ENCODE data around the gene TCF12.

Gene TCF12

DNA sequence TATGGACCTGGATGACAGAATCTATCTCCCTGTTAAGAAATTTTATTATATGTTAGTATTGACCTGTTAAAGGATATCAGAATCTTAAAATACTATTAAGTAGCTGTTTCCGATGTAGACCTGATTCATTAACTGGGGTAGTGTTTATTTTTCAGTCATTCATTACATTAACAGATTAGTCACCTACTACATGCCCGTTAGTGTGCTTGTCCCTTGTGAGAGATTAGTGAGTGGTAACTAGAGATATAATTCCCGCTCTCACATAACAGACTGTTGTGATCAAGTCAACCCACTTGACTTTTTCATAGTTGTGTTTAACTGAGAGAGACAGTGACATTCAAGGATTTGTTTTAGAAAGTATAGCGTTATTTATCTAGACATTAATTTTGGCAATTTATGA lies 166.8 kb downstream of the TCF12 start:
- Histone ChIP-seq H3K27me3 (ENCODE audit: insufficient read depth, poor library complexity, severe bottlenecking) (no peaks in the 10 kb centered on the region), H3K27ac (replicated peaks) (no peak overlapping the region), H3K4me3 (replicated peaks; ENCODE audit: insufficient read depth, low read length) (no peak overlapping the region)
- TF ChIP-seq GABPA (IDR thresholded peaks at IDR 0.05; ENCODE audit: low read depth), result no peak
- TF ChIP-seq, protein P1, sequence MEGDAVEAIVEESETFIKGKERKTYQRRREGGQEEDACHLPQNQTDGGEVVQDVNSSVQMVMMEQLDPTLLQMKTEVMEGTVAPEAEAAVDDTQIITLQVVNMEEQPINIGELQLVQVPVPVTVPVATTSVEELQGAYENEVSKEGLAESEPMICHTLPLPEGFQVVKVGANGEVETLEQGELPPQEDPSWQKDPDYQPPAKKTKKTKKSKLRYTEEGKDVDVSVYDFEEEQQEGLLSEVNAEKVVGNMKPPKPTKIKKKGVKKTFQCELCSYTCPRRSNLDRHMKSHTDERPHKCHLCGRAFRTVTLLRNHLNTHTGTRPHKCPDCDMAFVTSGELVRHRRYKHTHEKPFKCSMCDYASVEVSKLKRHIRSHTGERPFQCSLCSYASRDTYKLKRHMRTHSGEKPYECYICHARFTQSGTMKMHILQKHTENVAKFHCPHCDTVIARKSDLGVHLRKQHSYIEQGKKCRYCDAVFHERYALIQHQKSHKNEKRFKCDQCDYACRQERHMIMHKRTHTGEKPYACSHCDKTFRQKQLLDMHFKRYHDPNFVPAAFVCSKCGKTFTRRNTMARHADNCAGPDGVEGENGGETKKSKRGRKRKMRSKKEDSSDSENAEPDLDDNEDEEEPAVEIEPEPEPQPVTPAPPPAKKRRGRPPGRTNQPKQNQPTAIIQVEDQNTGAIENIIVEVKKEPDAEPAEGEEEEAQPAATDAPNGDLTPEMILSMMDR (IDR thresholded peaks at IDR 0.05; ENCODE audit: insufficient read depth, low read length), result no peak
- no peak for DNase-seq (ENCODE audit: low read depth in 1 of 2, low spot score in 1 of 2)

DNA sequence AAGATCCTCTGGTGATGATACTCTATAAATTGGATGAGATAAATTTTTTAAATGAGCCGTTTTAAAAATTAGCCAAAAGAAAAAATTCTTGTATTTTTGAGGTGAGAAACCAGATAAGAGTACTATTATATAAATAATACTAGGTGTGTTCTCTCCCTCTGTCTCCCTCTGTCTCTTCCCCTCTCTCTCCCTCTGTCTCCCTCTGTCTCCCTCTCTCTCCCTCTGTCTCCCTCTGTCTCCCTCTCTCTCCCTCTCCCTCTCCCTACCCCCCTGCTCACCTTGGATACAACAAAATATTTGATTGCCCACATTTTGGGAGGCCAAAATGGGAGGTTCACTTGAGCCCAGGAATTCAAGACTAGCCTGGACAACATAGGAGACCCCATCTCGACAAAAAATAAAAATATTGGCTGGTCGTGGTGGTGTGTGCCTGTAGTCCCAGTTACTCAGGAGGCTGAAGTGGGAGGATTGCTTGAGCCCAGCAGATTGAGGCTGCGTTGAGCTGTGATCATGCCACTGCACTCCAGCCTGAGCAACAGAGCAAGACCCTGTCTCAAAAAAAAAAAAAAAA lies 168.5 kb downstream of the TCF12 start:
- no peak for DNase-seq (ENCODE audit: low read depth in 1 of 2, low spot score in 1 of 2)
- Histone ChIP-seq H3K4me3 (replicated peaks; ENCODE audit: insufficient read depth, low read length) (no peak overlapping the region), H3K27me3 (ENCODE audit: insufficient read depth, poor library complexity, severe bottlenecking) (no peaks in the 10 kb centered on the region), H3K27ac (replicated peaks) (no peak overlapping the region)
- TF ChIP-seq GABPA (IDR thresholded peaks at IDR 0.05; ENCODE audit: low read depth), result no peak
- no peak for TF ChIP-seq SPI1 (IDR thresholded peaks at IDR 0.05; ENCODE audit: borderline replicate concordance, low read depth)
- TF ChIP-seq, protein P2, sequence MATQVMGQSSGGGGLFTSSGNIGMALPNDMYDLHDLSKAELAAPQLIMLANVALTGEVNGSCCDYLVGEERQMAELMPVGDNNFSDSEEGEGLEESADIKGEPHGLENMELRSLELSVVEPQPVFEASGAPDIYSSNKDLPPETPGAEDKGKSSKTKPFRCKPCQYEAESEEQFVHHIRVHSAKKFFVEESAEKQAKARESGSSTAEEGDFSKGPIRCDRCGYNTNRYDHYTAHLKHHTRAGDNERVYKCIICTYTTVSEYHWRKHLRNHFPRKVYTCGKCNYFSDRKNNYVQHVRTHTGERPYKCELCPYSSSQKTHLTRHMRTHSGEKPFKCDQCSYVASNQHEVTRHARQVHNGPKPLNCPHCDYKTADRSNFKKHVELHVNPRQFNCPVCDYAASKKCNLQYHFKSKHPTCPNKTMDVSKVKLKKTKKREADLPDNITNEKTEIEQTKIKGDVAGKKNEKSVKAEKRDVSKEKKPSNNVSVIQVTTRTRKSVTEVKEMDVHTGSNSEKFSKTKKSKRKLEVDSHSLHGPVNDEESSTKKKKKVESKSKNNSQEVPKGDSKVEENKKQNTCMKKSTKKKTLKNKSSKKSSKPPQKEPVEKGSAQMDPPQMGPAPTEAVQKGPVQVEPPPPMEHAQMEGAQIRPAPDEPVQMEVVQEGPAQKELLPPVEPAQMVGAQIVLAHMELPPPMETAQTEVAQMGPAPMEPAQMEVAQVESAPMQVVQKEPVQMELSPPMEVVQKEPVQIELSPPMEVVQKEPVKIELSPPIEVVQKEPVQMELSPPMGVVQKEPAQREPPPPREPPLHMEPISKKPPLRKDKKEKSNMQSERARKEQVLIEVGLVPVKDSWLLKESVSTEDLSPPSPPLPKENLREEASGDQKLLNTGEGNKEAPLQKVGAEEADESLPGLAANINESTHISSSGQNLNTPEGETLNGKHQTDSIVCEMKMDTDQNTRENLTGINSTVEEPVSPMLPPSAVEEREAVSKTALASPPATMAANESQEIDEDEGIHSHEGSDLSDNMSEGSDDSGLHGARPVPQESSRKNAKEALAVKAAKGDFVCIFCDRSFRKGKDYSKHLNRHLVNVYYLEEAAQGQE (IDR thresholded peaks at IDR 0.05; ENCODE audit: insufficient replicate concordance, low read depth), result no peak
- no peak for TF ChIP-seq POLR2AphosphoS5 (IDR thresholded peaks at IDR 0.05; ENCODE audit: low read depth)
- TF ChIP-seq, protein P1 (IDR thresholded peaks at IDR 0.05; ENCODE audit: insufficient read depth, low read length), result no peak

DNA sequence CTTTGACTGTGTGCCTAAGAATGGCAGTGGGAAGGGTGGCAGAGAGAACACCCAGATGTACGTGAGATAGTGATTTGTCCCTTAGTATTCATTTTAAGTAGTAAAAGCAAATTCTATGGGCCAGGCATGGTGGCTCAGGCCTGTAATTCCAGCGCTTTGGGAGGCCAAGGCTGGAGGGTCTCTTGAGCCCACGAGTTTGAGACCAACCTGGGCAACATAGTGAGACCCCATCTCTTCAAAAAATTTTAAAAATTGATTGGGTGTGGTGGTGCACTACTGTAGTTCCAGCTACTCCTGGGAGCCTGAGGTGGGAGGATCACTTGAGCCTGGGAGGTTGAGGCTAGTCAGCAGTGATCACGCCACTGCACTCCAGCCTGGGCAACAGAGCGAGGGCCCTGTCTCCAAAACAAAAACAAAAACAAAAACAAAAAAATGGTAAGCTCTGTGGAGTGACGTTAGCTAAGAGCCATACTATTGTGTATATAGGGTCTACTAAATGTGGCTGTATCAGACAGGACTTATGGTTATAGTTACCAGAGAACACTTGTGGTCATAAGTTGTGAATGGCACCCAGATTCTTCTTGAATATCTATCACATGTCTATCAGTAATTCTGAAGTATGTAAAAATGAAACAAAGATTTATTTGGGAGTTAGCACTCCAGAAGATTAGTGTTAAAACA lies 171.5 kb downstream of the TCF12 start:
- TF ChIP-seq POLR2AphosphoS5 (IDR thresholded peaks at IDR 0.05; ENCODE audit: low read depth) (no peak), GABPA (IDR thresholded peaks at IDR 0.05; ENCODE audit: low read depth) (no peak), SPI1 (IDR thresholded peaks at IDR 0.05; ENCODE audit: borderline replicate concordance, low read depth) (no peak)
- TF ChIP-seq, protein P1 (IDR thresholded peaks at IDR 0.05; ENCODE audit: insufficient read depth, low read length), result no peak
- TF ChIP-seq, protein P2 (IDR thresholded peaks at IDR 0.05; ENCODE audit: insufficient replicate concordance, low read depth), result no peak
- no peaks in the 10 kb centered on the region for H3K27me3 ChIP-seq (ENCODE audit: insufficient read depth, poor library complexity, severe bottlenecking)
- no peak overlapping the region for H3K4me3 ChIP-seq (replicated peaks; ENCODE audit: insufficient read depth, low read length)
- DNase-seq (ENCODE audit: low read depth in 1 of 2, low spot score in 1 of 2), result no peak
- H3K27ac ChIP-seq (replicated peaks), result no peak overlapping the region

DNA sequence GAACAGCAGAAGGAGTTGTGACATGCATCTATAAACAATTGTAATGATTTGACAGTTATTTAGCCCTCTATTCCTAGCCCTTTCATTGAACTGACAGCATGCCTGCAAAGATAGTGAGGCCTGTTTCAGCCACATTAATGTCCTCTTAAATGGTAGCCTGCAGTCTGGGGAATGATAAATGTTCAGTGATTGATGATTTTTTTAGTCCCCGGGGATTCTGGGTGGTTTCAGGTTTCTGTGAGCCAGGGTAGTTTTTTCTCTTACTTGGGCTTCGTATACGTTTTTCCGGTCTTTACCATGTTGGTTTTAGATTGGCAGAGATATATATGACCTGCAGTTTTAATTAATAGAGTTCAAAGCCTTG lies 172.0 kb downstream of the TCF12 start:
- DNase-seq (ENCODE audit: low read depth in 1 of 2, low spot score in 1 of 2), result no peak
- TF ChIP-seq GABPA (IDR thresholded peaks at IDR 0.05; ENCODE audit: low read depth) (no peak), POLR2AphosphoS5 (IDR thresholded peaks at IDR 0.05; ENCODE audit: low read depth) (no peak), SPI1 (IDR thresholded peaks at IDR 0.05; ENCODE audit: borderline replicate concordance, low read depth) (no peak)
- TF ChIP-seq, protein P1 (IDR thresholded peaks at IDR 0.05; ENCODE audit: insufficient read depth, low read length), result no peak
- TF ChIP-seq, protein P2 (IDR thresholded peaks at IDR 0.05; ENCODE audit: insufficient replicate concordance, low read depth), result no peak
- Histone ChIP-seq H3K27me3 (ENCODE audit: insufficient read depth, poor library complexity, severe bottlenecking) (no peaks in the 10 kb centered on the region), H3K27ac (replicated peaks) (no peak overlapping the region), H3K4me3 (replicated peaks; ENCODE audit: insufficient read depth, low read length) (no peak overlapping the region)

All from HL-60 (cell line).